Stomach (tissue), 4 donors: ENCODE results near the gene ARHGAP24.

ENCODE experiments used
- CTCF ChIP-seq, 7 experiments: fragments of 450-650 bp in 4 of 7; fragments of 200-600 bp in 3 of 7; sonication (generic) in 3 of 7; IDR thresholded peaks; one replicate each; pipeline ENCODE4 v1.5.1; 2016 to 2019; ENCODE audit warnings: antibody characterized with exemption in 7 of 7, control low read depth in 2 of 7, mild to moderate bottlenecking in 1 of 7
- POLR2AphosphoS5 ChIP-seq, 3 donors: sonication (generic); formaldehyde crosslinking; IDR thresholded peaks; one replicate each; pipeline ENCODE4 v1.6.1; 2016; ENCODE audit warnings: antibody characterized with exemption in 3 of 3

- no peak for TF ChIP-seq CTCF (IDR thresholded peaks at IDR 0.05)
- no peak for TF ChIP-seq POLR2AphosphoS5 (IDR thresholded peaks at IDR 0.05)
These were observed 52.9 kb downstream of the ARHGAP24 start for GRCh38 chr4:85527815-85528214.
